HG03354 (cell line): ENCODE data around the gene TMCO4.

Experiments
- ATAC-seq: cut with Tn5 transposase; IDR thresholded peaks from one replicate; pipeline ENCODE4 v1.9.1; 2021; ENCODE audit warnings: mild to moderate bottlenecking; ENCODE audit not compliant: unreplicated experiment, poor library complexity, severe bottlenecking

The TMCO4 gene

GRCh38 chr1:19786988-19787423 lies 12.7 kb downstream of the TMCO4 start:
- no peak for ATAC-seq

GRCh38 chr1:19785660-19786059 lies 14.1 kb downstream of the TMCO4 start:
- no peak for ATAC-seq

- ATAC-seq: no peak
Observed at GRCh38 chr1:19780267-19780877, 19.3 kb downstream of the TMCO4 start.

GRCh38 chr1:19776933-19777332 lies 22.8 kb downstream of the TMCO4 start:
- no peak for ATAC-seq

- no peak for ATAC-seq
Observed at GRCh38 chr1:19776287-19776686, 23.4 kb downstream of the TMCO4 start.

- no peak for ATAC-seq
Observed at GRCh38 chr1:19775831-19776230, 23.9 kb downstream of the TMCO4 start.

GRCh38 chr1:19775317-19775716 lies 24.4 kb downstream of the TMCO4 start:
- ATAC-seq: no peak

GRCh38 chr1:19774180-19774785 lies 25.4 kb downstream of the TMCO4 start:
- ATAC-seq: no peak

GRCh38 chr1:19773485-19773884 lies 26.2 kb downstream of the TMCO4 start:
- ATAC-seq: no peak

GRCh38 chr1:19772053-19772452 lies 27.7 kb downstream of the TMCO4 start:
- ATAC-seq: no peak

- no peak for ATAC-seq
Observed at GRCh38 chr1:19771350-19771749, 28.4 kb downstream of the TMCO4 start.

- ATAC-seq: no peak
Observed at GRCh38 chr1:19770436-19771190, 29.1 kb downstream of the TMCO4 start.

GRCh38 chr1:19769211-19769932 lies 30.3 kb downstream of the TMCO4 start:
- ATAC-seq: no peak

- no peak for ATAC-seq
Observed at GRCh38 chr1:19768353-19769210, 31.1 kb downstream of the TMCO4 start.

GRCh38 chr1:19765623-19766022 lies 34.1 kb downstream of the TMCO4 start:
- ATAC-seq: no peak

- no peak for ATAC-seq
Observed at GRCh38 chr1:19764848-19765247, 34.9 kb downstream of the TMCO4 start.

- ATAC-seq: no peak
Observed at GRCh38 chr1:19762175-19762779, 37.4 kb downstream of the TMCO4 start.

GRCh38 chr1:19759740-19760089 lies 40.0 kb downstream of the TMCO4 start:
- no peak for ATAC-seq

GRCh38 chr1:19758227-19758830 lies 41.4 kb downstream of the TMCO4 start:
- ATAC-seq: no peak
